SK-N-SH (cell line): ENCODE data around the gene PLA2G4B.

Experiments
- CTCF ChIP-seq: fragments of 200-600 bp; sonication (generic); IDR thresholded peaks from 2 replicates; pipeline ENCODE4 v1.6.1; 2017; ENCODE audit warnings: antibody characterized with exemption, mild to moderate bottlenecking, moderate library complexity
- EP300 ChIP-seq, 2 experiments: IDR thresholded peaks; 2 replicates each; pipeline versions ENCODE4 v1.4.0 to v1.6.1; 2012; ENCODE audit warnings: borderline replicate concordance in 1 of 2, low read depth in 1 of 2, low read length in 1 of 2
- GATA2 ChIP-seq: sonication (generic); formaldehyde crosslinking; IDR thresholded peaks from 2 replicates; pipeline ENCODE4 v1.5.0; 2020; ENCODE audit warnings: mild to moderate bottlenecking, missing genetic modification reagents
- JUND ChIP-seq: IDR thresholded peaks from 2 replicates; pipeline ENCODE4 v1.4.0; 2012
- REST ChIP-seq: IDR thresholded peaks from 2 replicates; pipeline ENCODE4 v1.6.1; 2012; ENCODE audit warnings: mild to moderate bottlenecking, low read depth, low read length, moderate library complexity
- RFX5 ChIP-seq: IDR thresholded peaks from 2 replicates; pipeline ENCODE4 v1.6.1; 2012; ENCODE audit warnings: mild to moderate bottlenecking, improper control_type of control experiment, low read length
- TAF1 ChIP-seq: IDR thresholded peaks from 2 replicates; pipeline ENCODE4 v1.6.1; 2012; ENCODE audit warnings: low read depth, mild to moderate bottlenecking, low read length, moderate library complexity, borderline replicate concordance
- YY1 ChIP-seq: IDR thresholded peaks from 2 replicates; pipeline ENCODE4 v1.4.0; 2012; ENCODE audit warnings: low read depth, mild to moderate bottlenecking
- TF ChIP-seq, protein P1 (sequence below): IDR thresholded peaks from 2 replicates; pipeline ENCODE4 v1.4.0; 2012; ENCODE audit warnings: low read depth, borderline replicate concordance

- TF ChIP-seq, protein P1, sequence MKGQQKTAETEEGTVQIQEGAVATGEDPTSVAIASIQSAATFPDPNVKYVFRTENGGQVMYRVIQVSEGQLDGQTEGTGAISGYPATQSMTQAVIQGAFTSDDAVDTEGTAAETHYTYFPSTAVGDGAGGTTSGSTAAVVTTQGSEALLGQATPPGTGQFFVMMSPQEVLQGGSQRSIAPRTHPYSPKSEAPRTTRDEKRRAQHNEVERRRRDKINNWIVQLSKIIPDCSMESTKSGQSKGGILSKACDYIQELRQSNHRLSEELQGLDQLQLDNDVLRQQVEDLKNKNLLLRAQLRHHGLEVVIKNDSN, result no peak
- no peak for TF ChIP-seq CTCF
- TF ChIP-seq GATA2, result no peak
- TF ChIP-seq JUND, result no peak
- TF ChIP-seq REST, result no peak
- TF ChIP-seq EP300 (IDR thresholded peaks at IDR 0.05; ENCODE audit: borderline replicate concordance in 1 of 2, low read depth in 1 of 2, low read length in 1 of 2), result no peak
- no peak for TF ChIP-seq TAF1
- TF ChIP-seq YY1, result no peak
- TF ChIP-seq RFX5, result no peak
These were observed 43.5 kb downstream of the PLA2G4B start for GRCh38 chr15:41881920-41882688.
